NCI-H128 (cell line): ENCODE data around the gene RIIAD1.
A peak's percentile ranks its signal among the peaks of the same experiment; 100 is the strongest.
"Not testable (repeated sequence)": the region's sequence is repeated elsewhere in the genome, so short reads cannot be mapped to it uniquely, and the experiment has no call there.

ENCODE experiments used
- DNase-seq: peaks from one replicate; lab custom pipeline; 2025; ENCODE audit not compliant: unreplicated experiment; lab: John Stamatoyannopoulos, UW

The RIIAD1 gene

DNA sequence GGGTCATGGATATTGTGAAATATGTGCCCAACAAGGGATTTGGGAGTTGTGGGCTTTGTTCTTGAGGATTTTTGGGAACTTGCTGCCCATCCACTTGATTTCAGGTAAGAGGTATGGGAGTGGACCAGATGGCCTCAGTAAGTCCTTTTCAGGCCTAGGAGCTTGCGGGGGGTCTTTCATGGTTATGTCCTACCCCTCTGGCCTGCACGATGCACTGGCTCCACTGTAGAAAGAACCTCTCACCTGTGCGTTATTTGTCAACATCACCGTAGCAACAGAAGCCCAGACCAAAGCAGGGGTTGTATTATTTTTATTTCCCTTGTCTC is 8.6 kb downstream of the RIIAD1 start:
- DNase-seq = no peak

DNA sequence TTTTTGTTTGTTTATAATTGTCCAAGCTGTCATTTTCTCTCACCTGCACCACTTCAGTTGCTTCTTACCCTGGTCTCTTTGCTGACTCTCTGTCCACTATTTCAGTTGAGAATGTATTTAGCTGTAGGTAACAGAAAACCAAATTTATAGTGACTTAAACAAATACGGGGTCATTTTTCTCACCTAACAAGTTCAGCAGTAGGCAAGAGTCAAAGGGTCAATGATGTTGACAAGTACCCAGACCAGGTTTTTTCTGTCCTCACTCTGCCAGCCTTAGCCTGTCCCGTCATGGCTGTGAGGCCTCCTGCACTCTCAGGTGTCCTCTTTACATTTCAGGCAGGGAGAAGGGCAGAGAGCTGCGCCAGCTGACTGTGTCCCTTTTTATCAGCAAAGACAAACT is 11.8 kb downstream of the RIIAD1 start:
- no peak for DNase-seq

GRCh38 chr1:151733995-151734394 is 12.7 kb downstream of the RIIAD1 start:
- DNase-seq = not testable (repeated sequence)

DNA sequence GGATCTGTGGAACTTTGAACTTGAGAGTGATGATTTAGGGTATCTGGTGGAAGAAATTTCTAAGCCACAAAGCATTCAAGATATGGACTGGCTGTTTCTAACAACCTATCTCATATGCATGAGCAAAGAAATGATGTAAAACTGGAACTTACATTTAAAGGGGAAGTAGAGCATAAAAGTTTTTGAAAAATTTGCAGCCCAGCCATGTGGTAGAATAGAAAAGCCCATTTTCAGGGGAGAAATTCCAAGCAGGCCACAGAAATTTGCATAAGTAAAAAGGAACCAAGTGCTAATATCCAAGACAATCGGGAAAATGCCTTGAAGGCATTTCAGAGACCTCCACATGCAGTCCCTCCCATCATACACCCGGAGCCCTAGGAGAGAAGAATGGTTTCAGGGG is 15.7 kb downstream of the RIIAD1 start:
- DNase-seq = no peak

DNA sequence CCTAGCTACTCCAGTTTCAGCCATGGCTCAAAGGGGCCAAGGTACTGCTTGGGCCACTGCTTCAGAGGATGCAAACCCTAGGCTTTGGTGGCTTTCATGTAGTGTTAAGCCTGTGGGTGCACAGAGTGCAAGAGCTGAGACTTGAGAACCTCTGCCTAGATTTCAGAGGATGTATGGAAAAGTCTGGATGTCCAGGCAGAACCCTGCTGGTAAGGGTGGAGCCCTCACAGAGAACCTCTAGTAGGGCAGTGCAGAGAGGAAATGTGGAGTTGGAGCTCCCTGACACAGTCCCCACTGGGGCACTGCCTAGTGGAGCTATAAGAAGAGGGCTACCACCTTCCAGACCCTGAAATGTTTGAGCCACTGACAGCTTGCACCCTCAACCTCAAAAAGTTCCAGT is 16.2 kb downstream of the RIIAD1 start:
- no peak for DNase-seq

DNA sequence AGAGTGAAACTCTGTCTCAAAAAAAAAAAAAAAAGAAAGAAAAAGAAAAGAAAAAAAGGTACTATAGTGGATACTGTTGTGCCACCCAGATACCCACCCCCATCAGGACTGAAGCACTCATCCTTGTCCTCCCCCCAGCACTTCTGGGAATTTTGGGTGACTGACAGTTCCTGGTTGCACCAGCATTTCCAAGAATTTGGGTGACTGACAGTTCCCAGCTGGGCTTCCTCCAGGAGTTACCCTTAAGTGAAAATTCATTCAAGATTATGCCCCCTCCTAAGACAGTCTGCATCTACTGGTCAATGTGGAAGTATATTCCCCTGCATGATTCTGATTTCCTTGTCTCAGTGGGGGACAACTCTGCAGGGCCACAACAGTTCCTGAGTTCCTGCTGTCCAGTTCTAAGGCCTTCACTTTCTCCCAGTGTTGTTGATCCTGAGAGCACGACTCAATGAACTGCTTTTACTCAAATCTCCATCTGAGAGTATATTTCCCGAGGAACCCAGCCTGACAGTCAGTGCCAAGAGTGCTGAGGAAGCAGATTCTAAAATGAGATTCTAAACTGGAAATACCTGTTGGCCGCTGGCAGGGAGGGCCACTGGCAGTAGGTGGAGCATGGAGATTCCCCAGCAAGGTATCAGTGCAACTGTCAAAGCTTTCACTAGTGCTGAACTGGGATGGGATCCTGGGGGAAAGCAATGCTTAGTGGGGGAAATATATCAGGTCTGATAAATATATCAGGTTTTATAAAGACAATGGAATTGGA is 18.5 kb downstream of the RIIAD1 start:
- no peak for DNase-seq

GRCh38 chr1:151741516-151741915 is 20.2 kb downstream of the RIIAD1 start:
- DNase-seq = no peak

- DNase-seq = no peak
Observed at GRCh38 chr1:151756291-151756690, 35.0 kb downstream of the RIIAD1 start.

DNA sequence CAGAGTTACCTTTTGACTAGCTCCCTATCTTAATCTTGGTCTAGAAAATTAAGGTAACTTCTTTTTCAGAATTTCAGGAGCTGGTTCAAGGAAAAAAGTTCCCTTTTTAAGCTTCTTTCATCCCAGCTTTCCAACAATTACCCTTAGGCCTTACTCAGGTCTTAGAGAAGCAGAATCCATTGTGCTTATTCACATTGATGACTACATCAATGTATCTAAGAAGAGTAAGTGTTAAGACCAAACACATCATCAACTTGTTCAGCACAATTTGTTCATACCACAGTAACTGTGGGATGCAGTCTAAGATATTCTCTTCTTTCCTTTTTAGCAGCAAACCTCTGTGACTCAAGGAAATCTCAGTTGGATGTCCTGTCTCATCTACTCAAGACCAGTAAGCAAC is 37.9 kb downstream of the RIIAD1 start:
- no peak for DNase-seq

DNA sequence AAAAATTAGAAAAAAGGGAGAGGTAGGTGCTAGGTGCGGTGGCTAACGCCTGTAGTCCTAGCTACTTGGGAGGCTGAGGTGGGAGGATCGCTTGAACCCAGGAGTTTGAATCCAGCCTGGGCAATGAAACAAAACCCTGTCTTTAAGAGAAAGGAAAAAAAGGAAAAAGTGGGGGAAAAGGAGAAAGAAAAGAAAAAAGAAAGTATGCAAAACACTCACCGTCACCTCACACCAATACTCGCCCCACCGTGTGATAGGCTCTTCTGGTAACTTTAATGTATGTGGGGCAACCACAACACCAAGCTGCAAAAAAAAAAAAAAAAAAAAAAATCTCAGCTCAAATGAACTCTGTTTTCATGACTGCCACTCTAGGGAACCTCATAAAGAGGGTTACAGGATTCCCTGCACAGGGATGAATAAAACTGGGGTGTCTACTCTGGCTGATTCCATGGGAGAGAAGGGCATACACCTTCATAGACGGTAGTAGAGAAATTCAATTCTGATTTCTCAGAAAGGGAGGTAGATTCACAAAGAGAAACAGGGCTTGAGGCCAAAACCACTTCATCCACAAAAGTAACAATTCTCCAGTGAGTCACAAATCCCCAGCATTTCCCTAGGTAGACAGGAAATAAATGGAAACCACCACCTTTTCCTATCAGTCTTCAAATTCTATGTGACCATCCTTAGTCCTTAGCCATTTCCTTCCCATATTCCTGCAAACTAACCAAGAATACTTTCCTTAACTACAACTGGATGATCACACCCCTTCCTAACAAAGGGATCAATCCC is 39.5 kb downstream of the RIIAD1 start:
- no peak for DNase-seq

DNA sequence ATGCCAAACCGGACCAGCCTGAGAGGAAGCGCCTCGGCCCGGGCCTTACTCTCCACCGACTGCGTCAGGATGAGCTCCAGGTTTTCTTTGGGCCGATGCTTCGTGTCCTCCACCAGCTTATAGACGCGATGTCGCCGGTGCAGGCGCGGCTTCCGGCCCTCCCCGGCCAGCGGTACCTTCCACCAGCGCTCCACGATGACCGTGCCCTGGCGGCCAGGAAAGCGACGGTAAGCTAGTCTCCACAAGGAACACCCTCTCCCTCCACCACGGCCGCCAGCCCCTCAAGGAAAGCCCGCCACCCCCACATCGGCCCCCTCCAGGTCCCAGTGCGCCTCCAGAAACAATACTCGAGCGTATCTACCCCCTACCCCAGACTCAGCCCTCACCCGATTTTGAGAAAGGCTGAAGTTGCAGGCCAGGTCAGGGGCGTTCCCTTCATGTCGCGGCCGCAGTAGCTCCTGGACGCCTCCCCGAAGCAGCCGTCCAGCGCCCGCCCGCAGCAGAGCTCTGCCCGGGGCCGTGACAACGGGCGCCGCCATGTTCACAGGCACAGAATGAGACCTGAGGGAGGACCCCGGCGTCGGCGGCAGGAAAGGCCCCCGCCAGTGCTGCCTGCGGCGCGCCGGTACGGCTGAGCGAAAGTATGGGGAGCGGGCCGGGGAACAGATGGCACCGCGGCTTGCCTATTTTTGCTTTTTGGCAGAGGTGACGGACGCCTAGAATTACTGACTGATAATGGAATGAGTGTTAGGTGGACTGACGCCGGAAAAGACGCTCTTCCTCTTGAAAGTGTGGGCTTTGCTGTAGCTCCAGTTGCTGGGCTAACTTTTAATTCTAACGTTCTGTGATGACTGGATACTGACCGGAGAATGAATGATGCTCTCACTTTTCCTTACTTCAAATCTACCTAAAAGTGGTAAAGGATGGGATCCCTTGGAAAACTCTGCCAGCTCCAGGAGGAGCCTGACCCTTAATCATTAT is 41.9 kb downstream of the RIIAD1 start, which contains the start of gene MRPL9:
Gene MRPL9 (minus strand): TSS at position 556 of the 981 bp plus-strand sequence. CDS start 17 bp downstream, at position 539.
- DNase-seq = peak; percentile 72

GRCh38 chr1:151763990-151764389 is 42.7 kb downstream of the RIIAD1 start:
- no peak for DNase-seq

GRCh38 chr1:151768351-151769066 is 47.2 kb downstream of the RIIAD1 start:
- DNase-seq = not testable (repeated sequence)

GRCh38 chr1:151769270-151769669 is 47.9 kb downstream of the RIIAD1 start:
- DNase-seq = not testable (repeated sequence)

DNA sequence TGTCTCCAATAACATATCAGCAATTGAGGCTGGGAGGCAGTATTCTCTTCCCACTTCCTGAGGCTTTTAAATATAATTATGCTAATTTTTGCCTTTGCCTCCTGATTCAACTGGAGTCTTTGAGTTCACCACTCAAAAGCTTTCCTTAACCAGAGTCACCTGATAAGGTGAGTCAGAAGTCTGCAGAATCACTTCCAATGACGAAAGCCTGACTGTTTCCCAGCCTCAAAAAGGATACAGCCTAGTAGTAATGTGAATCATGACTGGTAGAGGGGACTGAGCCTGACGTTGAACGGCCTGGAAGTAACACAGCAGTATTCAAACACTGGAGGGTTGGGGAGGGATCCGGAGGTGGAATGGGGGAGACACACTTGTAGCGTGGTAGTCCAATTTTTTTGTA is 52.4 kb downstream of the RIIAD1 start:
- no peak for DNase-seq

DNA sequence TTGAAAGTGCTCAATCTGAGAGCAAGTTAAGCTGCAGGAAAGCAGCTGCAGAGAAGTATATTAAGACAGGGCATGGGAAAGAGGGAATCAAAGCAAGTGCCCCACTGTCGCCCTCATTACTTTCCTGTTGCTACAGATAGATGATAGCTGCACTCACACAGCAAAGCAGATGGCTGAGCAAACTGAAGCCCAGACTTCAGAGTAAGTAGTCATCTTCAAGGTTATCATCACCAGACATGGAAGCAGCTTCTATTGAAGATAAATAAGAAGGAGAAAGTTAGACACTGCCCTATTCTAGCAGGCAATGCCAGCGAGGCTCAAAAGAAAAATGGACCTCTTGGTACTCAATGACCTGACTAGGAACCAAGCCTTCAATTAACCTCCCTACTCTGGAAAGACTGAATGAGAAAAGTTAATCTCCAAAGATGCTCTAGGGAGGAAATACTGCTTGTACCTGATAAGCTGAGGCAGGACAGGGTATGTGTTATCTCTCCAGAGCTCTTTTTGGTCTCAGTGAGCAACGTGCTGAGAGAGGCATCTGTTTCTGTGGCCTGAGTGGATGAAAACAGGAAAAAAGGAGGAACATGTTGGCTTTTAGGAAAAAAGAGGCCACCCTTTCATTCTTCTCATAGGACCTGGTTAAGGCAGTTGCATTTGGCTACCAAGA is 53.1 kb downstream of the RIIAD1 start:
- no peak for DNase-seq

- DNase-seq = no peak
Observed at GRCh38 chr1:151775894-151776664, 54.8 kb downstream of the RIIAD1 start.

DNA sequence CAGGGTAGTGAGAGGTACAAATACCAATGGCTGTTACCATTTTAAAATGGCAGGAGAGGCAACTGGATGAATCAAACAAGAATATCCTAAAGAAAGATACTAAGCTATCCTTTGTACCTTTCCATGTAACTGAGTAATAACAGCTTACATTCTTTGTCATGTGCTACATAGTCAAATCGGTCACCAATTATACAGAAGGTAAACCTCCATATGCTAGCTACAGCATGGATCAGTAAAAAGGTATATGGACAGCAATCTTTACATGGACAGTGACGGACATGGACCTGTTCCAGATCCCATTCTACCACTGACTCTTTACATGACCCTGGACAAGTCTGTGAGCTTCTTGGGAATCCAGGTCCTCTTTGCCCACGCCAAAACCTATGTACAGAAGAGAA is 55.3 kb downstream of the RIIAD1 start:
- DNase-seq = no peak

DNA sequence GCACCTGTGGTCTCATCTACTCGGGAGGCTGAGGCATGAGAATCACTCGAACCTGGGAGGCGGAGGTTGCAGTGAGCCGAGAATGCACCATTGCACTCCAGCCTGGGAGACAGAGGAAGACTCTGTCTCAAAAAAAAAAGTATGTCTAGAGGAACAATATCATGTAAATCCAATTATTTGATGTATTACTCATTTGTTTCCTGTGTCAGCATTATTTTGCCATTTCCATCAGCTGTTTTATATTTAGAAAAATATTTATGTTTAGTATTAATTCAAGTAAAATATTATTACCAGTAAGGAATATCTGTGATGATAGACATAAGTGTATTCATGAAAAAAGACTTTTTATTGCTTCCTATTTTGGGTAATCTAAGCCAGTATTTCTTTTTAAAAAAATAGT is 56.0 kb downstream of the RIIAD1 start:
- DNase-seq = no peak
